Measurements from ENCODE around the gene EBF3. TPM values are rescaled to one million over a fixed set of nuclear protein-coding genes. Genes with fewer than 3 reads are reported as not detected.

The EBF3 gene
- total RNA-seq, 1 donor from 2014 or later = 0.53 TPM

DNA sequence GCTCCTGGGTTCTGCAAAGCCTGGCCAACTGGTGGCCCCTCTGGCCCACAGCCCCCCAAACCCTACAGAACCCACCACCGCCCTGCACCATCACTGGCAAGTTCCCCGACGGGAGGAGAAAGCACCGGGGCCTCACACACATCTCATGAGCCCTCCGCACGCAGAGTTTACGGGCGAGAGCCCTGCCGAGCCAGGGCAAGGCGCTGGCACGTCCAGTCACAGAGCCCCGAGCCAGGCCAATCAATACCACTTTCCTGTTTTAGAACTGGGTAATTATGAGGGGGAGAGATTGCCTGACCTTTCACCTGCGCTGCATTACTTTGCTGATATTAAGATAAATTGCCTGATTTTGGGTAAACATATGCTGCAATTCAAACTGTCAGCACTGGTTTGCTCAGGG is 113.3 kb downstream of the EBF3 start:
- no peaks in the 10 kb centered on the region for H3K27me3 ChIP-seq (ENCODE audit: low read depth)
- ATAC-seq = no peak
- H3K4me3 ChIP-seq = no peak overlapping the region
- H3K9me3 ChIP-seq = no peaks in the 10 kb centered on the region
- H3K27ac ChIP-seq = no peak overlapping the region
- H3K36me3 ChIP-seq = no peaks in the 10 kb centered on the region
- TF ChIP-seq, protein P1, sequence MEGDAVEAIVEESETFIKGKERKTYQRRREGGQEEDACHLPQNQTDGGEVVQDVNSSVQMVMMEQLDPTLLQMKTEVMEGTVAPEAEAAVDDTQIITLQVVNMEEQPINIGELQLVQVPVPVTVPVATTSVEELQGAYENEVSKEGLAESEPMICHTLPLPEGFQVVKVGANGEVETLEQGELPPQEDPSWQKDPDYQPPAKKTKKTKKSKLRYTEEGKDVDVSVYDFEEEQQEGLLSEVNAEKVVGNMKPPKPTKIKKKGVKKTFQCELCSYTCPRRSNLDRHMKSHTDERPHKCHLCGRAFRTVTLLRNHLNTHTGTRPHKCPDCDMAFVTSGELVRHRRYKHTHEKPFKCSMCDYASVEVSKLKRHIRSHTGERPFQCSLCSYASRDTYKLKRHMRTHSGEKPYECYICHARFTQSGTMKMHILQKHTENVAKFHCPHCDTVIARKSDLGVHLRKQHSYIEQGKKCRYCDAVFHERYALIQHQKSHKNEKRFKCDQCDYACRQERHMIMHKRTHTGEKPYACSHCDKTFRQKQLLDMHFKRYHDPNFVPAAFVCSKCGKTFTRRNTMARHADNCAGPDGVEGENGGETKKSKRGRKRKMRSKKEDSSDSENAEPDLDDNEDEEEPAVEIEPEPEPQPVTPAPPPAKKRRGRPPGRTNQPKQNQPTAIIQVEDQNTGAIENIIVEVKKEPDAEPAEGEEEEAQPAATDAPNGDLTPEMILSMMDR (IDR thresholded peaks at IDR 0.05) = no peak
- DNase-seq = no peak
- peaks cover 11% of the 10 kb centered on the region for H3K4me1 ChIP-seq
- intact Hi-C loops (cut with DNase I) = no loop called here

DNA sequence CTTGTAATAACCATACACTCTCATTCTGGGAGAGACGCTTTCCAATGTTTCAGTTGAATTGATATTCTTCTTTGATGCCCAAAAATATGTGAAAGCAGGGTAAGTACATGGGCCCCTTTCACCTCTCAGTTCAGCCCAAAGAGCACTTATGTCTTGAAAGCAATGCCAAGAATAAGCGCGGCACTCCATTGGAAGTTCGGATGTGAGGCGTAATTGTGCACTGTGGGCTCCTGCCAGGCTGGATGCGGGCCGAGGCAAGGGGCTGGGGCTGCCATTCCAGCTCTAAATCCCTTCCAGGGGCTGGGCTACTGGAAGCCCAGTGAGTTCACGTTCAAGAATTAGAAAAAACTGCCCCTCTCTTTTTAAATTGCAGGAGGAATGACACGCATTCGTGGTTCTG is 113.8 kb downstream of the EBF3 start:
- Histone ChIP-seq H3K4me3 (no peak overlapping the region), H3K27ac (no peak overlapping the region), H3K9me3 (no peaks in the 10 kb centered on the region), H3K36me3 (no peaks in the 10 kb centered on the region), H3K4me1 (peaks cover 11% of the 10 kb centered on the region), H3K27me3 (ENCODE audit: low read depth) (no peaks in the 10 kb centered on the region)
- no peak for ATAC-seq
- TF ChIP-seq, protein P1 (IDR thresholded peaks at IDR 0.05) = no peak
- intact Hi-C loops (cut with DNase I) = no loop called here
- no peak for DNase-seq

DNA sequence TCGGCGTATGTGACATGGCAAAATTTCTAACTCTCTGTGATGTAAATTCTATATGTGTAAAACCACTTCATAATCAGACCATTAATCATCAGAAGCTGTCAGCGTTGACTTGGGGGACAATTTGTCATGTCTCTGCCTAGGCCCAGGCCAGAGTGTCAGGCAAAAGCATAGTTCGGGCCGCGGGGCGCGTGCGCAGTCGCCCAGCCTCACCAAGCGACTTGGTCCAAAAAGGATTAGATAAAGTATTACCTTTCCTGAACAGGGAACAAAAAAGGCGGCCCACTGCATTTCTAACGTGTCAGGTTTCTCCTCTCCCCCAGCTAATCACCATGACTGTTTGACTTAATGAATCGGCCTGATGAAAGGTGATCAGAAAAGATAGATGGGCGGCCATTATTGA is 114.2 kb downstream of the EBF3 start:
- H3K27me3 ChIP-seq (ENCODE audit: low read depth) = no peaks in the 10 kb centered on the region
- no peak for ATAC-seq
- peaks cover 11% of the 10 kb centered on the region for H3K4me1 ChIP-seq
- H3K9me3 ChIP-seq = no peaks in the 10 kb centered on the region
- no peaks in the 10 kb centered on the region for H3K36me3 ChIP-seq
- DNase-seq = no peak
- TF ChIP-seq, protein P1 (IDR thresholded peaks at IDR 0.05) = no peak
- intact Hi-C loops (cut with DNase I) = no loop called here
- no peak overlapping the region for H3K27ac ChIP-seq
- no peak overlapping the region for H3K4me3 ChIP-seq

DNA sequence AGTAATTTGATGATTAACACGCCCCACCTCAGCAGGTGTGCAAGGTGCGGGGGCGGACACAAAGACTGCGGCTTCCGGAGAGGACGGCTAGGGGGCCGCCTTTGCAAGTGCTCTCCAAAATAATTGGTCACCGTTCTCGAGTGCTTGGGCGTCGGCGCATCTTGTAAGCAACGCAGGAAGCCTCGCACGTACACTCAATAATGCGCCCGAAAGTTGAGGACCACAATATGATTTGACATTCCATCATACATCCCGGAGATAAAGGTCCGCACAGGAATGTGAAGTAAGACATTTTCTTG is 114.7 kb downstream of the EBF3 start:
- H3K4me3 ChIP-seq = no peak overlapping the region
- no peaks in the 10 kb centered on the region for H3K36me3 ChIP-seq
- ATAC-seq (no peak), DNase-seq (no peak)
- intact Hi-C loops (cut with DNase I) = no loop called here
- H3K27ac ChIP-seq = no peak overlapping the region
- H3K27me3 ChIP-seq (ENCODE audit: low read depth) = no peaks in the 10 kb centered on the region
- H3K4me1 ChIP-seq = peaks cover 11% of the 10 kb centered on the region
- no peaks in the 10 kb centered on the region for H3K9me3 ChIP-seq
- TF ChIP-seq, protein P1 (IDR thresholded peaks at IDR 0.05) = no peak

DNA sequence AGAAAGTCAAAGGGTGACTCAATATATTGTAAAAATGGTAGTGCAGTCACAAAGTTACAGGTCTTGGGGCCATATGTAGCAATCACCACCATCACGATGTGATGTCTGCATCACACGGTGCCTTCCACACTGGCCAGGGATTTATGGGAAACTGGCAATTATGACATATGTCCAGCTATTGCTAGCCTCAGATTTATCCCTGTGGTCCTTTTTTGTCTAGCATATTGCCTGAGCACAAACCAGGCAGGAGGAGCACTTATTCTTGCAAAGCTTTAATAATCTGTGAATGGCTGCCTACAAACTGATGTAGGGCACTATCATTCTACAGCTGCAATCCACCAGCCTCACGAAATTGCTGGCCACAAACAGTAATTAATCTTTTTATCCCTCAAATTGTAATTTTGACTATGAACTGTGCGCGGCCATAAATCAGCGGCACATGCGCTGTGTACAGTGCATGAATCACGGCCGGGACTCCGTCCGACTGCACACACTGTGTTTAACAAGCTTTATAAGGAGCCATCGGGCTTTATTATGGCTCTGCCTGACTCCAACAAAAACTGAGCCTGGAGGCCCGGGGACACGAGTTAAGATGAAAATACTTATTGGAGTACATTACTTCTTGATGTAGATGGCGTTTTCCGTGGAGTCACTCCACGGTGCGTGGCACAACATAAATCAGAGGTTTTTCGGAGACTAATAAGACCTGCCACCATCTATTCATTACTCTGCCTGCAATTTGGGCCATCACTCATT is 115.2 kb downstream of the EBF3 start:
- H3K27me3 ChIP-seq (ENCODE audit: low read depth) = no peaks in the 10 kb centered on the region
- ATAC-seq (no peak), DNase-seq (no peak)
- no peak overlapping the region for H3K27ac ChIP-seq
- no peaks in the 10 kb centered on the region for H3K36me3 ChIP-seq
- peaks cover 9% of the 10 kb centered on the region for H3K4me1 ChIP-seq
- TF ChIP-seq, protein P1 (IDR thresholded peaks at IDR 0.05) = no peak
- no peaks in the 10 kb centered on the region for H3K9me3 ChIP-seq
- intact Hi-C loops (cut with DNase I) = no loop called here
- H3K4me3 ChIP-seq = no peak overlapping the region

All from lower lobe of right lung (tissue), 2 donors.